AG04450 (cell line): ENCODE measurements around the gene CFAP107. TPM values are rescaled to one million over a fixed set of nuclear protein-coding genes. Genes with fewer than 3 reads are reported as not detected.
"Not testable (repeated sequence)": the region's sequence is repeated elsewhere in the genome, so short reads cannot be mapped to it uniquely, and the experiment has no call there.

Experiments used
- CTCF ChIA-PET: fragments of 300-600, 350-600 bp; formaldehyde crosslinking; extraction: SDS; loops from one replicate; lab custom pipeline; 2022; ENCODE audit warnings: antibody characterized with exemption, inconsistent platforms; lab: Charles Lee
- POLR2A ChIA-PET: fragments of 350-600 bp; formaldehyde crosslinking; extraction: SDS; loops from one replicate; lab custom pipeline; 2021; ENCODE audit warnings: antibody characterized with exemption, inconsistent platforms; lab: Yijun Ruan, JAX
- DNase-seq: peaks from one replicate; pipeline ENCODE4 v3.0.0-alpha.2; 2011; ENCODE audit warnings: low read depth, low spot score
- H3K27ac ChIP-seq: one replicate; pipeline ENCODE4 v1.5.1; 2012; ENCODE audit warnings: low read depth, low read length, control low read depth
- H3K27me3 ChIP-seq: one replicate; pipeline ENCODE4 v1.6.0; 2012; ENCODE audit warnings: low read length; ENCODE audit not compliant: control insufficient read depth, insufficient read depth
- H3K4me3 ChIP-seq: 2 replicates; pipeline ENCODE4 v1.5.1; 2011; ENCODE audit warnings: mild to moderate bottlenecking, low read depth, low read length, control low read depth
- H3K9me3 ChIP-seq: 2 replicates; pipeline ENCODE4 v1.5.1; 2012; ENCODE audit warnings: low read length; ENCODE audit not compliant: control insufficient read depth, insufficient read depth
- polyA plus RNA-seq: library from polyadenylated mRNA; depleted of rRNA; stranded (reverse); fragments of >200 nt; gene quantifications from 2 replicates; pipeline ENCODE4 v1.2.3, GENCODE V29; 2011
- TF ChIP-seq, protein P1 (sequence below): IDR thresholded peaks from 2 replicates; pipeline ENCODE4 v1.5.1; 2011; ENCODE audit warnings: low read depth, low read length, control low read depth, inconsistent platforms

Gene CFAP107
- polyA plus RNA-seq, 1 experiment: not detected

DNA sequence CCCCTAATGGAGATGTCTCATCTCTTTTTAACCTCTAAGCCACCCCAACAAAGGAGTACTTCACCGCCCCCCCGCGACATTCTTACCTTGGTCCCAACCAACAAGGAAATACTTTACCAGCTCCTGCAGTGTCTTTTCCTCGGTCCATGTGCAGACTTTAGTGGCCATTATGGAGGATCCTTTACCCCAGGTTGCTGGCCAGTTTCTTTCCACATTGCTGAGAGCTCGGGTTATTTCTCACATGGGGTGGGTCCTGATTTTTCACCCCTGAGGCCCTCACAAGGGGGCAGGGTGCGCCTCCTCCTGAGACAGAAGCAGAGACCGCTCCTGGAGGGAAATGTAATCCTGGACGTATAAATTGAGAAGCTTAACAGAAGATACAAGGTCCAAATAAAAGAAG lies 33.1 kb upstream of the CFAP107 start:
- no peak overlapping the region for H3K27ac ChIP-seq
- no peak overlapping the region for H3K4me3 ChIP-seq
- TF ChIP-seq, protein P1, sequence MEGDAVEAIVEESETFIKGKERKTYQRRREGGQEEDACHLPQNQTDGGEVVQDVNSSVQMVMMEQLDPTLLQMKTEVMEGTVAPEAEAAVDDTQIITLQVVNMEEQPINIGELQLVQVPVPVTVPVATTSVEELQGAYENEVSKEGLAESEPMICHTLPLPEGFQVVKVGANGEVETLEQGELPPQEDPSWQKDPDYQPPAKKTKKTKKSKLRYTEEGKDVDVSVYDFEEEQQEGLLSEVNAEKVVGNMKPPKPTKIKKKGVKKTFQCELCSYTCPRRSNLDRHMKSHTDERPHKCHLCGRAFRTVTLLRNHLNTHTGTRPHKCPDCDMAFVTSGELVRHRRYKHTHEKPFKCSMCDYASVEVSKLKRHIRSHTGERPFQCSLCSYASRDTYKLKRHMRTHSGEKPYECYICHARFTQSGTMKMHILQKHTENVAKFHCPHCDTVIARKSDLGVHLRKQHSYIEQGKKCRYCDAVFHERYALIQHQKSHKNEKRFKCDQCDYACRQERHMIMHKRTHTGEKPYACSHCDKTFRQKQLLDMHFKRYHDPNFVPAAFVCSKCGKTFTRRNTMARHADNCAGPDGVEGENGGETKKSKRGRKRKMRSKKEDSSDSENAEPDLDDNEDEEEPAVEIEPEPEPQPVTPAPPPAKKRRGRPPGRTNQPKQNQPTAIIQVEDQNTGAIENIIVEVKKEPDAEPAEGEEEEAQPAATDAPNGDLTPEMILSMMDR: no peak
- DNase-seq: no peak
- POLR2A ChIA-PET: no interaction called here
- CTCF ChIA-PET: no interaction called here
- H3K27me3 ChIP-seq: no peaks in the 10 kb centered on the region
- H3K9me3 ChIP-seq: no peaks in the 10 kb centered on the region

DNA sequence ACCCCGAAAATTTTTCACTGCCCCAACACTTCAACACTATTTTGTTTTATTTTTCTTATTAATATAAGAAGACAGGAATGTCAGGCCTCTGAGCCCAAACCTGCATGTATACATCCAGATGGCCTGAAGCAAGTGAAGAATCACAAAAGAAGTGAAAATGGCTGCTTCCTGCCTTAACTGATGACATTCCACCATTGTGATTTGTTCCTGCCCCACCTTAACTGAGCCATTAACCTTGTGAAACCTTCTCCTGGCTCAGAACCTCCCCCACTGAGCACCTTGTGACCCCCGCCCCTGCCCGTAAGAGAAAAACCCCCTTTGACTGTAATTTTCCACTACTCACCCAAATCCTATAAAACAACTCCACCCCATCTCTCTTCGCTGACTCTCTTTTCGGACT lies 32.3 kb upstream of the CFAP107 start:
- POLR2A ChIA-PET, H3K27ac ChIP-seq, CTCF ChIA-PET, H3K9me3 ChIP-seq, DNase-seq, H3K4me3 ChIP-seq, H3K27me3 ChIP-seq: not testable (repeated sequence)

DNA sequence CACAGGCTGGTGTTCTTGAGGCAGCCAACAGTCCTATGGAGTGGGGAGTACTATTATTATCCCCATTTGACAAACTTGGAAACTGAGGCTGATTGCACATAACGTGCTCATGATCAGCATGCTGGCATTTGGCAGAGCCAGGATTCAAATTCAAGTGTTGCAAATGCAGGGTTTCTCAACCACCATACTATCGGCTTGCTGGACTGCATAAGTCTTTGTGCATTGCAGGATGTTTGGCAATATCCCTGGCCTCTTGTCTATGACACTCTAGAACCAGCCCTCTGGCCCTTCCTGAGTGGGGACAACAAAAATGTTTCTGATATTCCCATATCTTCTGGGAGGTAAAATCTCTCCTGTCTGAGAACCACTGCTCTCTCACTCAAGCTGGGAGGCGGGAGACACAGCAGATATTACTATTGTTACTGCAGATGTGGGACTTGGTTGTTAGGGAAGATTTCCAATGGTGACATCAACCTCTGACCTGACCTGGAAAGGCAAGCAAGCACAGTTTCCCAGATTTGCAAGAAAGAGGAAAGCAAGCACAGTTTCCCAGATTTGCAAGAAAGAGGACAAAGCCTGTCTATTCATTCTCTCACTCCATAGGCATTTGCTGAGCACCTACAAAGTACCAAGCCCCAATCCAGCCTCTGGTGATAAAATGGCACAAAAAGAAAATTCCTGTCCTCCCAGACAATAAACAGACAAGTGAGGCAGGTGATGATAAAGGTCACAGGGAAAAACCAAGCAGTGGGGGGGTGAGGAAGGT lies 31.1 kb upstream of the CFAP107 start:
- Histone ChIP-seq H3K27ac (no peak overlapping the region), H3K4me3 (no peak overlapping the region), H3K9me3 (no peaks in the 10 kb centered on the region), H3K27me3 (no peaks in the 10 kb centered on the region)
- CTCF ChIA-PET: no interaction called here
- DNase-seq: no peak
- TF ChIP-seq, protein P1: no peak
- POLR2A ChIA-PET: no interaction called here

DNA sequence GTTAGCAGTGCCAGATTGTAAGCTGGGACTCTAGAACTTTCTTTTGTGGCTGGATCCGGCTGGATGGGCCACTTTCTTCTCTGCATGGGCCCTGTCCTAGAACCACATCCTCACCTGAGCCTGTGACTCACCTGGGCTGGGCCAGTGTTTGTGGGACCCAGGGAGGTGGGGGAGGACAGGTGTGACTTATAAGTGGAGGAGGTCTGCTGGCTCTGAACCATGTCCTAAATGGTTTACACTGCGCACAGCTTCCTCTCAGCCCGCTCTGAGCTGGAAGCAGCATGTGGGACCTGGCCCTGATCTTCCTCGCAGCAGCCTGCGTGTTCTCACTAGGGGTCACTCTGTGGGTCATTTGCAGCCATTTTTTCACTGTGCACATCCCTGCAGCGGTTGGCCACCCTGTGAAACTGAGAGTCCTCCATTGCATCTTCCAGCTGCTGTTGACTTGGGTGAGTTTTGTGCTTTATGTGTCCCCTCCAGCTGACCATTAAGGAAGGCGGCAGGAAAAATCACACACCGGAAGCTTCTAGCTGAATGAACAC lies 30.0 kb upstream of the CFAP107 start, which contains the start of gene AADACL3:
Gene AADACL3, plus strand, starts transcription at position 215 of the 542 bp plus-strand sequence. Its CDS starts 67 bp downstream, at position 282.
- no peak within 1 kb of the TSS for H3K27ac ChIP-seq
- CTCF ChIA-PET: no interaction called here
- H3K9me3 ChIP-seq: no peaks in the 10 kb centered on the region
- DNase-seq: no peak
- POLR2A ChIA-PET: no interaction called here
- TF ChIP-seq, protein P1: no peak
- H3K4me3 ChIP-seq: no peak within 1 kb of the TSS
- no peaks in the 10 kb centered on the region for H3K27me3 ChIP-seq

DNA sequence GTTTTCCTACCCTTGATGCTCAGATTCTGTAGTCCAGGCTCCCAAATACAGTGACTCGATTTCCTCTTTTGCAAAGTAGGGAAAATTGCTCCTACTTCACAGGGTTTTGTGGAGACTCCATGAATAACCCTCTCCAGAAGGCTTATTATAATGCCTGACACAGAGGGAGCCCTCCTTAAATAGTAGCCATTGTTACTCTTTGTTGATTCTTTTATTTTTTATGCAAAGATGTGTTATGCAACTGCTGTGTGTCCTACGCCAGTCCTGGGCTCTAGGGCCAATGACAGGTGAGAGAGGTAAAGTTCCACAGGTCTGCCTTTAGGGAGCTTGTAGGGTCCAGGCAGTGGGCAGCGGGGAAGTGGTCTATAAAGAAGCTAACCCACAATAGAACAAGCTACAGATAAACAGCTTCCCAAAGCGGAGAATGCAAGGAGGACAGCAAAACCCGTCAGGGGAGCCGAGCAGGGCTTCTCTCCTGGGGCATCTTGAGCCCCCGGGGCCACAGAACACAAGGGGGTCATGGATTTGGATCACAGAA lies 28.6 kb upstream of the CFAP107 start:
- POLR2A ChIA-PET: no interaction called here
- DNase-seq: no peak
- Histone ChIP-seq H3K27ac (no peak overlapping the region), H3K9me3 (no peaks in the 10 kb centered on the region), H3K4me3 (no peak overlapping the region), H3K27me3 (no peaks in the 10 kb centered on the region)
- CTCF ChIA-PET: no interaction called here
- TF ChIP-seq, protein P1: no peak
